IPS-15b (cell line): Measurements from ENCODE around the gene MRPL21.

Experiments
- H3K27me3 ChIP-seq: one replicate; pipeline ENCODE4 v1.6.1; 2013; ENCODE audit warnings: low read length; ENCODE audit not compliant: control insufficient read depth, insufficient read depth
- H3K36me3 ChIP-seq: one replicate; pipeline ENCODE4 v1.6.1; 2013; ENCODE audit warnings: low read length; ENCODE audit not compliant: control insufficient read depth, insufficient read depth
- H3K4me1 ChIP-seq: one replicate; pipeline ENCODE4 v1.6.1; 2013; ENCODE audit warnings: mild to moderate bottlenecking, low read length; ENCODE audit not compliant: control insufficient read depth, insufficient read depth
- H3K4me3 ChIP-seq: one replicate; pipeline ENCODE4 v1.5.1; 2013; ENCODE audit warnings: low read depth, low read length
- H3K9ac ChIP-seq: one replicate; pipeline ENCODE4 v1.6.1; 2013; ENCODE audit warnings: low read depth, mild to moderate bottlenecking, low read length
- H3K9me3 ChIP-seq: one replicate; pipeline ENCODE4 v1.6.1; 2013; ENCODE audit warnings: mild to moderate bottlenecking, low read length; ENCODE audit not compliant: control insufficient read depth, insufficient read depth

The MRPL21 gene

GRCh38 chr11:68933605-68934320 lies 30.1 kb upstream of the MRPL21 start:
- Histone ChIP-seq H3K27me3 (no peaks in the 10 kb centered on the region), H3K36me3 (peaks cover 34% of the 10 kb centered on the region), H3K9ac (peak overlapping the region; percentile 24), H3K4me3 (no peak overlapping the region), H3K9me3 (no peaks in the 10 kb centered on the region), H3K4me1 (no peaks in the 10 kb centered on the region)

DNA sequence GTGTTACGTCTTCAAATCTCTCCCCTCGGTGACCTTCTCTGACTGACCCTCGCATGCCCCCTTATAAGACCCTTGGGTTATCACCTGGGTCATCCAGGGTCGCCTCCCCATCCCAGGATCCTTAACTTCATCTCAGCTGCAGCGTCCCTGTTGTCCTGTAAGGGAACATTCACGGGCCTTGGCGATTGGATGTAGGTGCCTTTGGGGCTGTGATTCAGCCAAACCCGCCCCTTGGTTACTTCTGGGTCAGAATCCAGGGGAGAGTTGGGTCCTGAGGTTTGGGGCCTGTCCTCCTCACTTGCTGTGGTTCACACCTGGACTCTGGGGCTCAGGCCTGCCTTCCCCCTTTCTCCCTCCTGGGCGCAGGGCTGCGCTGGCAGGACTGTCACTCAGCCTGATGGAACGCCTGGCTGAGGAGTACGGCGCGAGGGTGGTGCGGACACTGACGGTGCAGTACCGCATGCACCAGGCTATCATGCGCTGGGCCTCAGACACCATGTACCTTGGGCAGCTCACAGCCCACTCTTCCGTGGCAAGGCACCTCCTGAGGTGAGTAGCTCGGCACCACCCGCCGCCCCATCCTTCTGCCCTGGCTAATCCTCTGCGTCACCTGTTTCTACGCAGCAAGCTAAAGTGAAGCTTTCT lies 29.4 kb upstream of the MRPL21 start:
- Histone ChIP-seq H3K4me1 (no peaks in the 10 kb centered on the region), H3K9me3 (no peaks in the 10 kb centered on the region), H3K4me3 (no peak overlapping the region), H3K27me3 (no peaks in the 10 kb centered on the region), H3K36me3 (peaks cover 27% of the 10 kb centered on the region), H3K9ac (peak overlapping the region; percentile 24)

DNA sequence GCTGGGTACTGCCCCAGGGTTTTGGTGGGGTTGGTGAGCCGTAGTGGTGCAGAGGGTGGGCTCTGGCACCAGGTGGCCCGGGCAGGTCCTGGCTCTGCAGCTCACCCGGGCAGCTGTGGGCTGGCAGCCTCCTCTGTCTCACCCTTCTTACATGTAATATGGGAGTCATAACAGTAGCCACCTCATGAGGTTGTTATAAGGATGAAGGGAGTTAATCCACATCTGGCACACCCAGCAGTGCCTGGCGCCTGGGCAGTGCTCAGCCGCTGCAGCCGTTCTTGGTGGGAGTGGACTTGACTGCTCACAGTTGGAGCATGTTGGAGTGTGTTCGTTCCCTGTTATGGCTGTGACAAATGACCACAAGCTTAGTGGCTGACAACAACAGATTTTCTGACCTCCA lies 28.7 kb upstream of the MRPL21 start:
- Histone ChIP-seq H3K36me3 (peaks cover 22% of the 10 kb centered on the region), H3K9me3 (no peaks in the 10 kb centered on the region)

GRCh38 chr11:68931911-68932310 lies 28.3 kb upstream of the MRPL21 start:
- Histone ChIP-seq H3K9ac (no peak overlapping the region), H3K4me3 (no peak overlapping the region), H3K4me1 (no peaks in the 10 kb centered on the region), H3K27me3 (no peaks in the 10 kb centered on the region), H3K36me3 (peaks cover 18% of the 10 kb centered on the region), H3K9me3 (no peaks in the 10 kb centered on the region)

More for the DNA sequence above, 28.7 kb upstream of the MRPL21 start:
- H3K9ac ChIP-seq = no peak overlapping the region
- no peaks in the 10 kb centered on the region for H3K4me1 ChIP-seq
- H3K27me3 ChIP-seq = no peaks in the 10 kb centered on the region
- H3K4me3 ChIP-seq = no peak overlapping the region

GRCh38 chr11:68930991-68931855 lies 27.6 kb upstream of the MRPL21 start:
- no peak overlapping the region for H3K9ac ChIP-seq
- no peak overlapping the region for H3K4me3 ChIP-seq
- H3K36me3 ChIP-seq = peaks cover 11% of the 10 kb centered on the region
- H3K9me3 ChIP-seq = no peaks in the 10 kb centered on the region
- H3K27me3 ChIP-seq = no peaks in the 10 kb centered on the region
- H3K4me1 ChIP-seq = no peaks in the 10 kb centered on the region

DNA sequence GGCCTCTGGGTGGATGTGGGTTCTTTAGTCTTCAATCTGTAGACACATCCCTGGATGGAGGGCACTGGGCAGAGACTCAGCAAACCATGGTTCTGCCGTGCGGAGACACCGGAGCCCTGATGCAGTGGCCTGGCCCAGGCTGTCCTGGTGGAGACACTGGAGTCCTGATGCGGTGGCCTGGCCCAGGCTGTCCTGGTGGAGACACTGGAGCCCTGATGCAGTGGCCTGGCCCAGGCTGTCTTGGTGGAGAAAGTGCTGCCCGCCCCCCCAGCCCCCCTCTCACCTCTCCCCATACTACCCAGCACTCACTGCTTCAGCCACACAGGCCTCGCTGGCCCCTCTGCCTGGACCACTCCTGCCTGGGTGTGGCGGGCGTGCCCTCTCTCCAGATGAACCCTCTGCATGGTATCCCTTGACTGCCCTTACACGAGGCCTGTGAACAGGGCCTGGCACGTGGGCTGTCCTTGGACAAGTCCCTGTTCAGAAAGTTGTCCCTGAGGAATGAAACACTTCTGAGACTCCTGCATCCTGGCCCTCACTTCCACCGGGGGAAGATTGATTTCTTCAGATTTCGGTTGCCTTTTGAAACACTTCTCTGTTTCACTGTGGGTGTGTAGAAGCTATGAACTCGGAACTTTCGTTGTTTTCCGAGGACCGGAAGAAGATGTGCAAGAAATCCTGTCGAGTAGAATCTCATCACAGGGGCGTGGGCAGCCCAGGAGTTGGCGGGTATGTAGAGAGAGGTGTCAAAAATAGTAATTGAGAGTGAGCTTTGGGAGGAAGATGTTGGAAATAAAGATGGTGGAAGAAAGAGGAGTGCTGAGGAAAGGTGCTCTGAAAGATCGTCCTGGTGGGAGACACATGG lies 26.3 kb upstream of the MRPL21 start:
- Histone ChIP-seq H3K4me1 (no peaks in the 10 kb centered on the region), H3K9me3 (peaks cover 3% of the 10 kb centered on the region), H3K9ac (no peak overlapping the region), H3K4me3 (no peak overlapping the region), H3K27me3 (no peaks in the 10 kb centered on the region), H3K36me3 (peaks cover 5% of the 10 kb centered on the region)

DNA sequence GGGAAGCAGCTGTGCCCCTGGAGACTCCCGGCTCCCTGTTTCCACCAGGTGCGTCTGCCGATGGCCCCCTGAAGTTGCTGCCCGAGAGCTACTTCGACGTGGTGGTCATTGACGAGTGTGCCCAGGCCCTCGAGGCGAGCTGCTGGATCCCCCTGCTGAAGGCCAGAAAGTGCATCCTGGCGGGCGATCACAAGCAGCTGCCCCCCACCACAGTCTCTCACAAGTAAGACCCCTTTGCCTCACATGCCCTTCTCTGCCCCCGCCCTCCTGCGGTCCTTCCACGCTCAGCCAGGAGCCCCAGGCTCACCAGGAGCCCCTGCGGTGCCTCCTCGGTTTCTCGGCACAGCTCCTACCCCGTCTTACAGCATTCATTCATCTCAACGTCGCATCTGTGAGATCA lies 25.5 kb upstream of the MRPL21 start:
- H3K9me3 ChIP-seq = peaks cover 3% of the 10 kb centered on the region
- H3K36me3 ChIP-seq = peaks cover 2% of the 10 kb centered on the region
- no peaks in the 10 kb centered on the region for H3K4me1 ChIP-seq
- no peaks in the 10 kb centered on the region for H3K27me3 ChIP-seq
- no peak overlapping the region for H3K4me3 ChIP-seq
- H3K9ac ChIP-seq = no peak overlapping the region

DNA sequence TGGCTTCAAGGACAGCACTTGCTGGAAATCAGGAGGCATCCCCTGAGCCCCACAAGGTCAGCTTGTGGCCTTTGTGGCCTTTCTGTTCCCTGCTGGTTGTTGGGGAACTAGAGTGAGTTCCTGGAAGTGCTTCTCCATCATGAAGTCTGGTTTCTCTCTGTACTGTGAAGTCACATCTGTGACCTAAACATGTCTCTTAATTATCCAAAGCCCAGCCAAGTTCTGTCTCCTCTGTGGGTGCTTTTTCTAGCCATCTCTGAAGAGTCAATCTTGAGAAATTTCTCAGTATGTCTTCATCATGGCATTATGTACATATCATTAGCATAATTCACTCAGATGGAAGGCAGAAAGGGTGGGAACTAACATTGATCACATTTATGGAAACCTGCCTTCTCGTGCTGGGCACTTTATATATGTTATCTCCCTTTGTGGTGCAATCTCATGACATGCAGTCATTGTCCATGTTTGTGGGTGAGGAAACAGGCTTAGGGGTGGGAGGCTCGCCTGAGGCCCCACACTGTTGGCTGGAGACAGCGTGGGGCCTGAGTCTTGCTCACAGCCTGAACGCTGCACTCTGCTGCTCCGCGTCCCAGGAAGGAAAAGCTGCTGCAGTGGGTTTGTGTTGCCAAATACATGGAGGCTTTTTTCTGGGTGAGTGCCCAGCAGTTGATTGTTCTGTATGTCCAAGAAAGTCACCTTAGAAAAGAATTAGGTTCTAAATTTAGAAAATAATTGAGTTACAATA lies 24.7 kb upstream of the MRPL21 start:
- no peak overlapping the region for H3K4me3 ChIP-seq
- H3K9ac ChIP-seq = no peak overlapping the region
- H3K4me1 ChIP-seq = no peaks in the 10 kb centered on the region
- H3K36me3 ChIP-seq = peaks cover 2% of the 10 kb centered on the region
- peaks cover 3% of the 10 kb centered on the region for H3K9me3 ChIP-seq
- H3K27me3 ChIP-seq = no peaks in the 10 kb centered on the region

GRCh38 chr11:68927280-68928135 lies 23.9 kb upstream of the MRPL21 start:
- Histone ChIP-seq H3K9ac (no peak overlapping the region), H3K4me1 (no peaks in the 10 kb centered on the region), H3K36me3 (peaks cover 2% of the 10 kb centered on the region), H3K4me3 (no peak overlapping the region), H3K9me3 (peaks cover 3% of the 10 kb centered on the region), H3K27me3 (no peaks in the 10 kb centered on the region)

DNA sequence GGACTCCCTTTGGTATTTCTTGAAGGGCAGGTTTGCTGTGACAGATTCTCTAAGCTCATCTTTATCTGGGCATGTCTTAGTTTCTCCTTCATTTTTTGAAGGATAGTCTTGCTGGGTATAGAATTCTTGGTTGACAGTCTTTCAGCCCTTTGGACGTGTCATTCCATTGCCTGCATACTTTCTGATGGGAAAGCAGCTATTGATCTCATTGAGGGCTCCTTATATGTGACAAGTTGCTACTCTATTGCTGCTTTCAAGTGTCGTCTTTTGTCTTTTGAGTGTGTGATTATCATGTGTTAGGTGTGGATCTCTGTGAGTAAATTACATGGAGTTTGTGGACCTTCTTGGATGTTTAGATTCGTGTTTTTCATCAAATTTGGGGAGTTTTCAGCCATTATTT lies 22.0 kb upstream of the MRPL21 start:
- Histone ChIP-seq H3K9ac (no peak overlapping the region), H3K4me1 (no peaks in the 10 kb centered on the region), H3K27me3 (no peaks in the 10 kb centered on the region), H3K4me3 (no peak overlapping the region), H3K36me3 (peaks cover 2% of the 10 kb centered on the region), H3K9me3 (peaks cover 3% of the 10 kb centered on the region)
